A673 (cell line): ENCODE data around the gene CIAO3.

ENCODE experiments used
- EZH2 ChIP-seq: fragments of 200-600 bp; sonication (generic); IDR thresholded peaks from 2 replicates; pipeline ENCODE4 v1.6.1; 2017; ENCODE audit warnings: borderline replicate concordance, low read depth, mild to moderate bottlenecking, mixed read lengths, antibody characterized with exemption, low read length; ENCODE audit not compliant: poor library complexity, severe bottlenecking
- TF ChIP-seq, protein P1 (sequence below): fragments of 300-800, 200-600 bp; sonication (generic); conservative IDR thresholded peaks from 2 replicates; pipeline ENCODE4 v1.5.1; 2017; ENCODE audit warnings: low read depth, mild to moderate bottlenecking, antibody characterized with exemption, low read length, moderate library complexity, mixed read lengths

DNA sequence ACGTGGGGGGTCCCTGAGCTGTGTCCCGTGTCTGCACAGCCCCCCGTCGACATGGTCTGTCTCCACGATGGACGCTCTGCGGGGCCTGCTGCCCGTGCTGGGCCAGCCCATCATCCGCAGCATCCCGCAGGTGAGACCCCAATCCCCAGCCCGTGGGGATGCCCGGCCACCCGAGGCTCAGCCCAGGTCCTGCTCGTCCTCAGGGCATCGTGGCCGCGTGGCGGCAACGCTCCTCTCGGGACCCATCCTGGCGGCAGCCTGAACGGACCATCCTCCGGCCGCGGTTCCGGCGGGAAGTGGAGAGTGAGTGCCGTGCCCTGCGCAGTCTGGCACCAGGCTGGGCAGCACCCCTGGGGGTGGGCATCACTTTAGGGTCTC lies 24.7 kb upstream of the CIAO3 start:
- TF ChIP-seq, protein P1, sequence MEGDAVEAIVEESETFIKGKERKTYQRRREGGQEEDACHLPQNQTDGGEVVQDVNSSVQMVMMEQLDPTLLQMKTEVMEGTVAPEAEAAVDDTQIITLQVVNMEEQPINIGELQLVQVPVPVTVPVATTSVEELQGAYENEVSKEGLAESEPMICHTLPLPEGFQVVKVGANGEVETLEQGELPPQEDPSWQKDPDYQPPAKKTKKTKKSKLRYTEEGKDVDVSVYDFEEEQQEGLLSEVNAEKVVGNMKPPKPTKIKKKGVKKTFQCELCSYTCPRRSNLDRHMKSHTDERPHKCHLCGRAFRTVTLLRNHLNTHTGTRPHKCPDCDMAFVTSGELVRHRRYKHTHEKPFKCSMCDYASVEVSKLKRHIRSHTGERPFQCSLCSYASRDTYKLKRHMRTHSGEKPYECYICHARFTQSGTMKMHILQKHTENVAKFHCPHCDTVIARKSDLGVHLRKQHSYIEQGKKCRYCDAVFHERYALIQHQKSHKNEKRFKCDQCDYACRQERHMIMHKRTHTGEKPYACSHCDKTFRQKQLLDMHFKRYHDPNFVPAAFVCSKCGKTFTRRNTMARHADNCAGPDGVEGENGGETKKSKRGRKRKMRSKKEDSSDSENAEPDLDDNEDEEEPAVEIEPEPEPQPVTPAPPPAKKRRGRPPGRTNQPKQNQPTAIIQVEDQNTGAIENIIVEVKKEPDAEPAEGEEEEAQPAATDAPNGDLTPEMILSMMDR, result no peak
- no peak for TF ChIP-seq EZH2
